Thymus (tissue), 11 donors: ENCODE measurements around the gene TAOK3. TPM values are rescaled to one million over a fixed set of nuclear protein-coding genes. Genes with fewer than 3 reads are reported as not detected.

Experiments used
- DNase-seq, 9 donors: peaks; one replicate each; pipeline ENCODE4 v3.0.0-alpha.2; 2013; ENCODE audit warnings: low spot score in 9 of 9, low read depth in 6 of 9, missing footprints in 1 of 9
- H3K27ac ChIP-seq, 2 donors: one replicate each; pipeline ENCODE4 v1.5.1; 2013; ENCODE audit warnings: control low read depth in 1 of 2, low read depth in 1 of 2, low read length in 1 of 2, mild to moderate bottlenecking in 1 of 2, moderate library complexity in 1 of 2
- H3K27me3 ChIP-seq, 2 donors: one replicate each; pipeline ENCODE4 v1.5.1; 2013; ENCODE audit warnings: low read length in 1 of 2; ENCODE audit not compliant: control insufficient read depth in 2 of 2, insufficient read depth in 1 of 2
- H3K36me3 ChIP-seq, 2 donors: one replicate each; pipeline ENCODE4 v1.5.1; 2013; ENCODE audit warnings: low read length in 1 of 2, mild to moderate bottlenecking in 1 of 2, moderate library complexity in 1 of 2; ENCODE audit not compliant: control insufficient read depth in 2 of 2, insufficient read depth in 2 of 2
- H3K4me1 ChIP-seq, 2 donors: one replicate each; pipeline ENCODE4 v1.5.1; 2013; ENCODE audit warnings: low read length in 2 of 2; ENCODE audit not compliant: control insufficient read depth in 2 of 2, insufficient read depth in 2 of 2
- H3K4me3 ChIP-seq, 2 donors: one replicate each; pipeline ENCODE4 v1.5.1; 2013; ENCODE audit warnings: low read length in 2 of 2, control low read depth in 1 of 2, mild to moderate bottlenecking in 1 of 2
- H3K9me3 ChIP-seq, 2 donors: one replicate each; pipeline ENCODE4 v1.5.1; 2013; ENCODE audit warnings: low read length in 1 of 2, mild to moderate bottlenecking in 1 of 2; ENCODE audit not compliant: control insufficient read depth in 2 of 2, insufficient read depth in 1 of 2
- WGBS: extraction: QIAGEN DNeasy Blood & Tissue Kit; methylation state at CpG from one replicate; pipeline ENCODE4 v1.1.7; 2013; 5-methylcytosine and 5-hydroxymethylcytosine counted together
- polyA plus RNA-seq: library from polyadenylated mRNA; stranded (reverse); fragments of 200-250 nt; gene quantifications from one replicate; pipeline ENCODE4 v1.2.3, GENCODE V29; 2013
- total RNA-seq: library from RNA; stranded (reverse); fragments of 120-200 nt; gene quantifications from one replicate; pipeline ENCODE4 v1.2.4, GENCODE V29; 2013
- donor health status: healthy.

The TAOK3 gene
- total and polyA plus RNA-seq, 2 donors: 16.8 to 35.4 TPM

- no peaks in the 10 kb centered on the region for H3K27me3 ChIP-seq
- no peaks in the 10 kb centered on the region for H3K4me1 ChIP-seq
- H3K36me3 ChIP-seq: peaks cover 0 to 2% of the 10 kb centered on the region in 2 donors
- no peaks in the 10 kb centered on the region for H3K9me3 ChIP-seq
- no peak overlapping the region for H3K4me3 ChIP-seq
- WGBS: 99% methylated on average over 2 of the region's 2 CpGs
- no peak for DNase-seq
- H3K27ac ChIP-seq: no peak overlapping the region
Observed at GRCh38 chr12:118336123-118336522, 36.6 kb downstream of the TAOK3 start.

GRCh38 chr12:118334939-118335567, 37.7 kb downstream of the TAOK3 start:
- H3K4me3 ChIP-seq: no peak overlapping the region
- DNase-seq: no peak
- no peak overlapping the region for H3K27ac ChIP-seq
- peaks cover 0 to 2% of the 10 kb centered on the region in 2 donors for H3K36me3 ChIP-seq
- H3K27me3 ChIP-seq: no peaks in the 10 kb centered on the region
- H3K4me1 ChIP-seq: no peaks in the 10 kb centered on the region
- H3K9me3 ChIP-seq: no peaks in the 10 kb centered on the region
- 97% methylated on average over 4 of the region's 4 CpGs for WGBS

- DNase-seq: no peak
- H3K4me3 ChIP-seq: no peak overlapping the region
- H3K4me1 ChIP-seq: no peaks in the 10 kb centered on the region
- WGBS: 98% methylated on average over 3 of the region's 3 CpGs
- H3K27ac ChIP-seq: no peak overlapping the region
- no peaks in the 10 kb centered on the region for H3K9me3 ChIP-seq
- peaks cover 0 to 2% of the 10 kb centered on the region in 2 donors for H3K36me3 ChIP-seq
- no peaks in the 10 kb centered on the region for H3K27me3 ChIP-seq
Observed at GRCh38 chr12:118334241-118334640, 38.5 kb downstream of the TAOK3 start.

- H3K9me3 ChIP-seq: no peaks in the 10 kb centered on the region
- no peaks in the 10 kb centered on the region for H3K4me1 ChIP-seq
- no peak for DNase-seq
- no peak overlapping the region for H3K27ac ChIP-seq
- H3K27me3 ChIP-seq: no peaks in the 10 kb centered on the region
- H3K36me3 ChIP-seq: peaks cover 0 to 2% of the 10 kb centered on the region in 2 donors
- no peak overlapping the region for H3K4me3 ChIP-seq
- WGBS: 92% methylated on average over 4 of the region's 4 CpGs
Observed at GRCh38 chr12:118332511-118332910, 40.2 kb downstream of the TAOK3 start.

DNA sequence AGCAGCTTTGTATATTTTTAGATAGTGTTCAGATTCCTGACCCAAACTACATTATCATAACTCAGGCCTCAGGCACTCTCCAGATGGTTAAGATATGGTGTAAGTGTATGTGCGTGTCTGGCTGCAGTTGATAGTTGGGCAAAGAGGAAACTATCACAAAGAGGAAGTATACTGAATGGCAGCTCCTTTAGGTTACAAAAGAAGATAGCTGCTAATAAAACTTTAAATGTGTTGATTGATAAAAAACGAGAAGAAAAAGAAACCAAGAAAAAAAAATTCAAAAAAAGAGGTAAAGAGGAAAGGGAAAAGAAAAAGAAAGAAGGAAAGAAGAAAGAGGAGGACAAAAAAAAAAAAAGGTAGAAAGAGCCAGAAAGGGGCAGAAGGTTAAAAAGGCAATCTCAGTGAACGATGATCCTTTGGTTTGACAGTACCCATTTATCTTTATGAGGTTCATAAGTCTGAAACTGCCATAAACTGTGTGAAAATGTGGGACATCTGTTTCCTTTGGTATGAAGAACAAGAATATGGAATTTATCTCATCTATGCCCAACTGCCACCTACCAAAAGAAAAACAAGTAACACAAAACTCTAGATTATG, 42.2 kb downstream of the TAOK3 start:
- Histone ChIP-seq H3K4me1 (no peaks in the 10 kb centered on the region), H3K9me3 (no peaks in the 10 kb centered on the region), H3K4me3 (no peak overlapping the region), H3K27ac (no peak overlapping the region), H3K36me3 (peaks cover 0 to 2% of the 10 kb centered on the region in 2 donors), H3K27me3 (no peaks in the 10 kb centered on the region)
- DNase-seq: peak in 1 of 9 donors; percentile 26
- WGBS: 23% methylated on average over 3 of the region's 3 CpGs

DNA sequence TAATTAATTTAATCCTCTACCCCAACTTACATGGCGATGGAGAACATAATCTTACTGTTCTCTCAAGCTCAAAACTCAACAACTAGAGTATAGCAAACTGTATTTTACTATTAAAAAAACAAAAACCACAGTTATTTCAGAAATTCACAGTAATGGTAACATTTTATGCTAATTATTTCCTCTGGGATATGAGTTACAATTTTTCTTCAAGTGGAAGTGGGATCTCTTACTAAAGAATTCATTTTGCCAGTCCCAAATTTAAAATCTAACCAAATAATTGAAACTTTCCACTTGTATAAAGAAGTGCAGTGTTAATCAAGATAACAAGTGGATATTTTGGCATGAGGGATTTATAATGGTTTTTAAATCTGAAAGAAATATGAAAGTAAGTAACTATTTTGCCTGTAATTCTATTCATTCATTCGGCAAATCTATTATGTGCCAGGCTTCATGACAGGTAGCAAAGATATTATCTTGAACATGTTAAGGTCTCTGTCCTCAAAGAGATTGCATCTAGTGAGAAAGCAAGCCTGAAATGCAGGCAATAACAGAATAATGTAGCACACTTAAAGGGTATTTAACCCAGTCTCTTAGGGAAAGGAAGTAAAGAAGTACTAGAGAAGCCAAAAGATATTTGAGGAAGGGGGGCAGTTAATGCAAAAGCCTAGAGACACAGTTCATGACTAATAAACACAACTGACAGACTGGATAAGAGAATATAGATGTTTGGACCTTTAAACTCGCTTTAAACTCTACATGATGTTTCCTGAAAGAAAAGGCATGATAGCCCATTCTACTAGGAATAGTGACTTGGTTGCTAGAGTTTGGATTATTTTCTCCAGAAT, 44.0 kb downstream of the TAOK3 start:
- H3K27me3 ChIP-seq: no peaks in the 10 kb centered on the region
- 75% methylated on average over 3 of the region's 3 CpGs for WGBS
- H3K9me3 ChIP-seq: no peaks in the 10 kb centered on the region
- H3K27ac ChIP-seq: no peak overlapping the region
- DNase-seq: no peak
- no peak overlapping the region for H3K4me3 ChIP-seq
- H3K4me1 ChIP-seq: no peaks in the 10 kb centered on the region
- peaks cover 0 to 2% of the 10 kb centered on the region in 2 donors for H3K36me3 ChIP-seq

- Histone ChIP-seq H3K4me3 (no peak overlapping the region), H3K27ac (no peak overlapping the region), H3K4me1 (no peaks in the 10 kb centered on the region), H3K27me3 (no peaks in the 10 kb centered on the region), H3K36me3 (peaks cover 0 to 2% of the 10 kb centered on the region in 2 donors), H3K9me3 (no peaks in the 10 kb centered on the region)
- DNase-seq: no peak
Observed at GRCh38 chr12:118327391-118327790, 45.3 kb downstream of the TAOK3 start.

DNA sequence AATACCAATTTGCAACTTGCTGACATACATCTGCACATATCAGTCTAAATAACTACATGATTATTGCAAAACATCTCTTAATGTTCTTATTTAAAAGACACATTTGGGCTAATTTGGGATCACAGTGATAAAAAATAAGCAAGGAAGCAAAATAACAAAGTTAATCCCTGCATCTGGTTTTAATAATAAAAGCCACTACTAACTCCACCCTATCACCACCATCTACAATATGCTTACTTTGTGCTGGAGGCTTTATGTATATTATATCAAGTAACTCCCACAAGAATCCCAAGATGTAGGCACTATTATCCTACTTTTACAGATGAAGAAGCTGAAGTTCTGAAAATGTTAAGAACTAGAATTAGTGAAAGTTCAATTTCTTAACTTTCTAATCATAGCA, 45.7 kb downstream of the TAOK3 start:
- H3K27me3 ChIP-seq: no peaks in the 10 kb centered on the region
- peaks cover 0 to 2% of the 10 kb centered on the region in 2 donors for H3K36me3 ChIP-seq
- no peak overlapping the region for H3K27ac ChIP-seq
- DNase-seq: no peak
- no peaks in the 10 kb centered on the region for H3K9me3 ChIP-seq
- H3K4me1 ChIP-seq: no peaks in the 10 kb centered on the region
- H3K4me3 ChIP-seq: no peak overlapping the region

DNA sequence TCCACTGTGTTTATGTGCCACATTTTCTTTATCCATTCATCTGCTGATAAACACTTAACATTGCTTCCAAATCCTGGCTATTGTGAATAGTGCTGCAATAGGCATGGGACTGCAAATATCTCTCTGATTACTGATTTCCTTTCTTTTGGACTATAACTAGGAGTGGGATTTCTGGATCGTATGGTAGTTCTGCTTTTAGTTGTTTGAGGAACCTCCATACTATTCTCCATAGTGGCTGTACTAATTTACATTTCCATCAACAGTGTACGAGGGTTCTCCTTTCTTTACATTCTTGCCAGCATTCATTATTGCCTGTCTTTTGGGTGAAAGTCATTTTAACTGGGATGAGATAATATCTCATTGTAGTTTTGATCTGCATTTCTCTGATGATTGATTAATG, 47.6 kb downstream of the TAOK3 start:
- H3K4me1 ChIP-seq: no peaks in the 10 kb centered on the region
- no peak overlapping the region for H3K4me3 ChIP-seq
- H3K36me3 ChIP-seq: peaks cover 0 to 2% of the 10 kb centered on the region in 2 donors
- H3K9me3 ChIP-seq: no peaks in the 10 kb centered on the region
- no peak for DNase-seq
- no peak overlapping the region for H3K27ac ChIP-seq
- 94% methylated on average over 2 of the region's 2 CpGs for WGBS
- H3K27me3 ChIP-seq: no peaks in the 10 kb centered on the region
